CD4-positive, CD25-positive, alpha-beta regulatory T cell (primary cell): ENCODE results near the gene ZNF432. TPM values are rescaled to one million over a fixed set of nuclear protein-coding genes. Genes with fewer than 3 reads are reported as not detected.
"Not testable (repeated sequence)": the region's sequence is repeated elsewhere in the genome, so short reads cannot be mapped to it uniquely, and the experiment has no call there.

ENCODE experiments used
- ATAC-seq, 2 donors: fragments of 150-1000 bp; cut with Tn5 transposase; one replicate each; pipeline ENCODE4 v1.10.0; 2021; ENCODE audit warnings: low read depth in 2 of 2, moderate number of reproducible peaks in 2 of 2, moderate library complexity in 1 of 2
- DNase-seq, 3 donors: peaks; one replicate each; pipeline versions ENCODE4 v3.0.0 to v3.0.0-alpha.2; 2012 to 2022; ENCODE audit warnings: mixed read lengths in 1 of 3
- H3K27ac ChIP-seq: one replicate; pipeline ENCODE4 v1.7.0; 2013; ENCODE audit warnings: mild to moderate bottlenecking, low read length; ENCODE audit not compliant: insufficient read depth, poor library complexity, severe bottlenecking
- H3K27me3 ChIP-seq: one replicate; pipeline ENCODE4 v1.7.0; 2013; ENCODE audit warnings: low read length; ENCODE audit not compliant: control insufficient read depth, insufficient read depth
- H3K36me3 ChIP-seq: one replicate; pipeline ENCODE4 v1.7.0; 2013; ENCODE audit warnings: mild to moderate bottlenecking, low read length, moderate library complexity; ENCODE audit not compliant: control insufficient read depth, insufficient read depth
- H3K4me1 ChIP-seq: 2 replicates; pipeline ENCODE4 v1.7.0; 2013; ENCODE audit warnings: mild to moderate bottlenecking, low read length; ENCODE audit not compliant: insufficient read depth, control insufficient read depth, poor library complexity, severe bottlenecking
- H3K4me3 ChIP-seq: one replicate; pipeline ENCODE4 v1.7.0; 2013; ENCODE audit warnings: low read depth, mild to moderate bottlenecking, low read length, moderate library complexity
- H3K9me3 ChIP-seq, 2 experiments: 1 replicate in 1 of 2; 2 replicates in 1 of 2; pipeline ENCODE4 v1.7.0; 2013; ENCODE audit warnings: low read length in 2 of 2, mild to moderate bottlenecking in 1 of 2, moderate library complexity in 1 of 2; ENCODE audit not compliant: control insufficient read depth in 2 of 2
- H3K27ac Mint-ChIP-seq, 3 donors: one replicate each; pipeline ENCODE4 v1.8.0; 2020 to 2022; ENCODE audit warnings: mild to moderate bottlenecking in 3 of 3, mixed read lengths in 3 of 3, moderate library complexity in 2 of 3
- H3K27me3 Mint-ChIP-seq: one replicate; pipeline ENCODE4 v1.8.0; 2022; ENCODE audit warnings: mild to moderate bottlenecking, mixed read lengths
- H3K36me3 Mint-ChIP-seq: one replicate; pipeline ENCODE4 v1.8.0; 2020; ENCODE audit warnings: mixed read lengths
- H3K4me1 Mint-ChIP-seq, 4 donors: one replicate each; pipeline ENCODE4 v1.8.0; 2020 to 2022; ENCODE audit warnings: mixed read lengths in 4 of 4, mild to moderate bottlenecking in 1 of 4
- H3K4me3 Mint-ChIP-seq, 4 donors: one replicate each; pipeline ENCODE4 v1.8.0; 2020 to 2022; ENCODE audit warnings: mild to moderate bottlenecking in 4 of 4, mixed read lengths in 4 of 4, moderate library complexity in 3 of 4
- H3K9me3 Mint-ChIP-seq, 7 donors: one replicate each; pipeline ENCODE4 v1.8.0; 2020 to 2022; ENCODE audit warnings: mixed read lengths in 7 of 7, mild to moderate bottlenecking in 3 of 7, moderate library complexity in 2 of 7
- polyA plus RNA-seq, 4 donors: library from polyadenylated mRNA; unstranded; fragments of 300-500 nt; fragmentation: Illumina TruSeq; gene quantifications; one replicate each; pipeline ENCODE4 v1.2.3, GENCODE V29; 2021
- total RNA-seq: library from RNA; stranded (reverse); gene quantifications from one replicate; pipeline ENCODE4 v1.2.3, GENCODE V29; 2022

ZNF432 gene
- total and polyA plus RNA-seq, 5 donors from 2014 or later: 2.5 to 16.8 (median 3.8) TPM

GRCh38 chr19:52028780-52029123, 19.9 kb downstream of the ZNF432 start:
- DNase-seq (no peak), ATAC-seq (peak; percentile 7 to 13)
- peaks cover 13% of the 10 kb centered on the region for H3K4me1 ChIP-seq
- peak overlapping the region; percentile 91 for H3K4me3 ChIP-seq
- no peaks in the 10 kb centered on the region for H3K27me3 ChIP-seq
- Mint-ChIP-seq H3K27me3 (no peaks in the 10 kb centered on the region), H3K36me3 (peaks cover 28% of the 10 kb centered on the region), H3K4me3 (peak overlapping the region; percentile 90 to 95 (median 94)), H3K9me3 (peaks cover 4 to 68% (median 30%) of the 10 kb centered on the region in 7 donors), H3K4me1 (peaks cover 13 to 33% (median 19%) of the 10 kb centered on the region in 4 donors), H3K27ac (peak overlapping the region; percentile 95 to 99 (median 99))
- peaks cover 56 to 75% of the 10 kb centered on the region in 2 experiments for H3K9me3 ChIP-seq
- H3K36me3 ChIP-seq: peaks cover 26% of the 10 kb centered on the region
- H3K27ac ChIP-seq: peak overlapping the region; percentile 82

GRCh38 chr19:52028027-52028779, 20.4 kb downstream of the ZNF432 start, which contains the start of gene ZNF614:
TSS of gene ZNF614 (minus strand) at chr19:52028379. CDS start at chr19:52025745, 2,634 bp downstream.
- Histone ChIP-seq H3K4me3 (peak within 1 kb of the TSS; percentile 91), H3K9me3 (peaks cover 56 to 75% of the 10 kb centered on the region in 2 experiments), H3K4me1 (peaks cover 13% of the 10 kb centered on the region), H3K27me3 (no peaks in the 10 kb centered on the region), H3K27ac (peak within 1 kb of the TSS; percentile 82), H3K36me3 (peaks cover 31% of the 10 kb centered on the region)
- Mint-ChIP-seq H3K36me3 (peaks cover 34% of the 10 kb centered on the region), H3K9me3 (peaks cover 4 to 68% (median 33%) of the 10 kb centered on the region in 7 donors), H3K4me3 (peak within 1 kb of the TSS; percentile 90 to 95 (median 94)), H3K27ac (peak within 1 kb of the TSS; percentile 95 to 99 (median 99)), H3K27me3 (no peaks in the 10 kb centered on the region), H3K4me1 (peaks cover 13 to 33% (median 19%) of the 10 kb centered on the region in 4 donors)
- DNase-seq (peak; percentile 60 to 91 (median 89)), ATAC-seq (peak; percentile 87)

GRCh38 chr19:52026255-52026990, 22.2 kb downstream of the ZNF432 start:
- H3K9me3 ChIP-seq: peaks cover 51 to 72% of the 10 kb centered on the region in 2 experiments
- H3K4me3 Mint-ChIP-seq: peak overlapping the region; percentile 64 to 94 (median 84)
- peaks cover 45% of the 10 kb centered on the region for H3K36me3 ChIP-seq
- H3K27me3 ChIP-seq, H3K27ac Mint-ChIP-seq, ATAC-seq, H3K27me3 Mint-ChIP-seq, DNase-seq, H3K27ac ChIP-seq, H3K4me3 ChIP-seq: not testable (repeated sequence)
- H3K4me1 ChIP-seq: peaks cover 13% of the 10 kb centered on the region
- peaks cover 4 to 67% (median 29%) of the 10 kb centered on the region in 7 donors for H3K9me3 Mint-ChIP-seq
- H3K4me1 Mint-ChIP-seq: peaks cover 13 to 35% (median 19%) of the 10 kb centered on the region in 4 donors
- H3K36me3 Mint-ChIP-seq: peaks cover 42% of the 10 kb centered on the region

GRCh38 chr19:52024478-52024877, 24.2 kb downstream of the ZNF432 start:
- Histone ChIP-seq H3K4me1 (peaks cover 13% of the 10 kb centered on the region), H3K9me3 (peaks cover 52 to 73% of the 10 kb centered on the region in 2 experiments), H3K36me3 (peaks cover 64% of the 10 kb centered on the region)
- peaks cover 61% of the 10 kb centered on the region for H3K36me3 Mint-ChIP-seq
- ATAC-seq, DNase-seq, H3K4me3 ChIP-seq, H3K27me3 ChIP-seq, H3K27me3 Mint-ChIP-seq, H3K27ac ChIP-seq: not testable (repeated sequence)
- H3K9me3 Mint-ChIP-seq: peaks cover 4 to 74% (median 34%) of the 10 kb centered on the region in 7 donors
- peak overlapping the region in 1 of 3 donors; percentile 9 for H3K27ac Mint-ChIP-seq
- H3K4me3 Mint-ChIP-seq: peak overlapping the region in 1 of 4 donors; percentile 38
- peaks cover 13 to 35% (median 19%) of the 10 kb centered on the region in 4 donors for H3K4me1 Mint-ChIP-seq

- H3K27me3 ChIP-seq: no peaks in the 10 kb centered on the region
- ATAC-seq: no peak
- H3K4me3 Mint-ChIP-seq: no peak overlapping the region
Observed at GRCh38 chr19:52022193-52022592, 26.4 kb downstream of the ZNF432 start.

GRCh38 chr19:52020506-52020905, 28.1 kb downstream of the ZNF432 start:
- Mint-ChIP-seq H3K4me3 (no peak overlapping the region), H3K27ac (no peak overlapping the region), H3K9me3 (peaks cover 1 to 91% (median 42%) of the 10 kb centered on the region in 7 donors), H3K36me3 (peaks cover 83% of the 10 kb centered on the region), H3K27me3 (no peaks in the 10 kb centered on the region), H3K4me1 (peaks cover 0 to 2% (median 0%) of the 10 kb centered on the region in 4 donors)
- no peak overlapping the region for H3K27ac ChIP-seq
- H3K36me3 ChIP-seq: peaks cover 88% of the 10 kb centered on the region
- H3K4me1 ChIP-seq: no peaks in the 10 kb centered on the region
- H3K27me3 ChIP-seq: no peaks in the 10 kb centered on the region
- no peak for DNase-seq
- ATAC-seq: no peak
- H3K9me3 ChIP-seq: peaks cover 82 to 93% of the 10 kb centered on the region in 2 experiments
- peak overlapping the region; percentile 4 for H3K4me3 ChIP-seq

More at GRCh38 chr19:52022193-52022592, 26.4 kb downstream of the ZNF432 start:
- Histone ChIP-seq H3K27ac (no peak overlapping the region), H3K36me3 (peaks cover 87% of the 10 kb centered on the region), H3K4me1 (peaks cover 3% of the 10 kb centered on the region), H3K9me3 (peaks cover 72 to 93% of the 10 kb centered on the region in 2 experiments), H3K4me3 (no peak overlapping the region)
- H3K27ac Mint-ChIP-seq: no peak overlapping the region
- peaks cover 81% of the 10 kb centered on the region for H3K36me3 Mint-ChIP-seq
- no peak for DNase-seq
- H3K27me3 Mint-ChIP-seq: no peaks in the 10 kb centered on the region
- H3K4me1 Mint-ChIP-seq: peaks cover 4 to 17% (median 7%) of the 10 kb centered on the region in 4 donors
- peaks cover 4 to 91% (median 41%) of the 10 kb centered on the region in 7 donors for H3K9me3 Mint-ChIP-seq

- H3K27ac Mint-ChIP-seq: peak overlapping the region in 1 of 3 donors; percentile 63
- Histone ChIP-seq H3K27ac (no peak overlapping the region), H3K36me3 (no peaks in the 10 kb centered on the region), H3K4me1 (peaks cover 8% of the 10 kb centered on the region), H3K27me3 (no peaks in the 10 kb centered on the region), H3K9me3 (peaks cover 41 to 70% of the 10 kb centered on the region in 2 experiments), H3K4me3 (no peak overlapping the region)
- peaks cover 22% of the 10 kb centered on the region for H3K36me3 Mint-ChIP-seq
- DNase-seq (no peak), ATAC-seq (no peak)
- peaks cover 4 to 51% (median 40%) of the 10 kb centered on the region in 7 donors for H3K9me3 Mint-ChIP-seq
- peaks cover 9 to 24% (median 14%) of the 10 kb centered on the region in 4 donors for H3K4me1 Mint-ChIP-seq
- no peaks in the 10 kb centered on the region for H3K27me3 Mint-ChIP-seq
- H3K4me3 Mint-ChIP-seq: peak overlapping the region in 3 of 4 donors; percentile 3 to 34 (median 21)
Observed at GRCh38 chr19:52010674-52011073, 38.0 kb downstream of the ZNF432 start.
